ENCODE measurements around the gene MEGF10.

GRCh38 chr5:127404190-127404589 lies 113.6 kb downstream of the MEGF10 start:
- TF ChIP-seq CTCF (IDR thresholded peaks at IDR 0.05) (no peak), POLR2A (IDR thresholded peaks at IDR 0.05) (no peak)

Measured in gastroesophageal sphincter (tissue), 3 donors.